Endodermal cell (in vitro differentiated cells): ENCODE measurements around the gene CRACR2B. TPM values are rescaled to one million over a fixed set of nuclear protein-coding genes. Genes with fewer than 3 reads are reported as not detected.

Source experiments
- DNase-seq: peaks from one replicate; pipeline ENCODE4 v3.0.0-alpha.2; 2017
- H3K27ac ChIP-seq: 2 replicates; pipeline ENCODE4 v1.5.1; 2013; ENCODE audit warnings: mild to moderate bottlenecking, low read depth, low read length, moderate library complexity
- H3K27me3 ChIP-seq: 2 replicates; pipeline ENCODE4 v1.6.1; 2013; ENCODE audit warnings: mild to moderate bottlenecking, low read length, moderate library complexity; ENCODE audit not compliant: insufficient read depth, control insufficient read depth, poor library complexity, severe bottlenecking
- H3K36me3 ChIP-seq: 2 replicates; pipeline ENCODE4 v1.7.0; 2013; ENCODE audit warnings: mild to moderate bottlenecking, low read length, moderate library complexity; ENCODE audit not compliant: control insufficient read depth, insufficient read depth
- H3K4me1 ChIP-seq: one replicate; pipeline ENCODE4 v1.7.0; 2013; ENCODE audit warnings: low read length; ENCODE audit not compliant: control insufficient read depth, insufficient read depth
- H3K4me3 ChIP-seq: 2 replicates; pipeline ENCODE4 v1.5.1; 2013; ENCODE audit warnings: mild to moderate bottlenecking, low read length, moderate library complexity
- H3K9ac ChIP-seq: 2 replicates; pipeline ENCODE4 v1.6.1; 2013; ENCODE audit warnings: mild to moderate bottlenecking, low read length, moderate library complexity; ENCODE audit not compliant: poor library complexity, severe bottlenecking; ENCODE audit errors: extremely low read depth
- H3K9me3 ChIP-seq: 2 replicates; pipeline ENCODE4 v1.6.1; 2013; ENCODE audit warnings: mild to moderate bottlenecking, low read length, moderate library complexity; ENCODE audit not compliant: control insufficient read depth
- H3K27ac Mint-ChIP-seq: 2 replicates; pipeline ENCODE4 v1.8.0; 2020; ENCODE audit warnings: mixed read lengths
- H3K27me3 Mint-ChIP-seq: 2 replicates; pipeline ENCODE4 v1.8.0; 2021; ENCODE audit warnings: mild to moderate bottlenecking, mixed read lengths; ENCODE audit not compliant: insufficient read depth
- H3K36me3 Mint-ChIP-seq: 2 replicates; pipeline ENCODE4 v1.8.0; 2020; ENCODE audit warnings: low read depth, mixed read lengths
- H3K4me1 Mint-ChIP-seq: 2 replicates; pipeline ENCODE4 v1.8.0; 2020; ENCODE audit warnings: mixed read lengths
- H3K4me3 Mint-ChIP-seq: 2 replicates; pipeline ENCODE4 v1.8.0; 2020; ENCODE audit warnings: mild to moderate bottlenecking, moderate library complexity, mixed read lengths
- H3K9me3 Mint-ChIP-seq: 2 replicates; pipeline ENCODE4 v1.8.0; 2020; ENCODE audit warnings: mild to moderate bottlenecking, mixed read lengths
- CTCF ChIP-seq: fragments of 200-600 bp; sonication (generic); conservative IDR thresholded peaks from 2 replicates; pipeline ENCODE4 v1.5.0; 2021; ENCODE audit warnings: antibody characterized with exemption, mild to moderate bottlenecking
- whole genome bisulfite sequencing, 2 experiments: methylation state at CpG; one replicate each; pipeline versions ENCODE4 v1.1.5 to v1.1.7; 2013; ENCODE audit warnings: missing lambda C conversion rate in 2 of 2, mixed read lengths in 1 of 2; ENCODE audit not compliant: insufficient coverage in 1 of 2, insufficient read length in 1 of 2; 5-methylcytosine and 5-hydroxymethylcytosine counted together
- total RNA-seq, 2 donors: library from RNA; stranded (reverse); fragmentation: NEBNext Ultra II Directional in 1 of 2; extraction: Animal tissue kit (Norgen Biotek cat#: 25700) in 1 of 2; gene quantifications; 2 replicates in 1 of 2; 3 replicates in 1 of 2; pipeline ENCODE4 v1.2.1, GENCODE V29; 2021

Gene CRACR2B
- total RNA-seq, 2 donors from 2014 or later = 22.3 to 28.1 TPM

- H3K9me3 Mint-ChIP-seq = no peaks in the 10 kb centered on the region
- TF ChIP-seq CTCF = no peak
- Histone ChIP-seq H3K36me3 (peaks cover 8% of the 10 kb centered on the region), H3K4me1 (peaks cover 4% of the 10 kb centered on the region), H3K4me3 (no peak overlapping the region), H3K27ac (no peak overlapping the region), H3K9ac (no peak overlapping the region), H3K9me3 (no peaks in the 10 kb centered on the region), H3K27me3 (no peaks in the 10 kb centered on the region)
- no peak overlapping the region for H3K27ac Mint-ChIP-seq
- 90 to 97% methylated on average over 5 to 15 of the region's 15 CpGs for WGBS, 2 experiments
- H3K4me3 Mint-ChIP-seq = no peak overlapping the region
- H3K4me1 Mint-ChIP-seq = peaks cover 4% of the 10 kb centered on the region
- H3K36me3 Mint-ChIP-seq = peaks cover 9% of the 10 kb centered on the region
- H3K27me3 Mint-ChIP-seq = peaks cover 3% of the 10 kb centered on the region
- no peak for DNase-seq
Observed at GRCh38 chr11:792535-792821, 35.2 kb upstream of the CRACR2B start.

GRCh38 chr11:792873-793272 lies 34.8 kb upstream of the CRACR2B start:
- no peaks in the 10 kb centered on the region for H3K9me3 ChIP-seq
- no peak overlapping the region for H3K27ac Mint-ChIP-seq

GRCh38 chr11:793556-793955 lies 34.2 kb upstream of the CRACR2B start:
- Mint-ChIP-seq H3K4me1 (peaks cover 4% of the 10 kb centered on the region), H3K27ac (no peak overlapping the region), H3K4me3 (no peak overlapping the region), H3K27me3 (peaks cover 3% of the 10 kb centered on the region), H3K36me3 (peaks cover 9% of the 10 kb centered on the region), H3K9me3 (no peaks in the 10 kb centered on the region)
- Histone ChIP-seq H3K4me1 (peaks cover 4% of the 10 kb centered on the region), H3K27ac (peak overlapping the region; percentile 24), H3K4me3 (no peak overlapping the region), H3K27me3 (no peaks in the 10 kb centered on the region), H3K36me3 (peaks cover 8% of the 10 kb centered on the region), H3K9ac (no peak overlapping the region), H3K9me3 (no peaks in the 10 kb centered on the region)
- TF ChIP-seq CTCF = no peak
- WGBS, 2 experiments = 91 to 100% methylated on average over 1 to 7 of the region's 7 CpGs
- no peak for DNase-seq

More at GRCh38 chr11:792873-793272, 34.8 kb upstream of the CRACR2B start:
- Histone ChIP-seq H3K9ac (no peak overlapping the region), H3K36me3 (peaks cover 8% of the 10 kb centered on the region), H3K27me3 (no peaks in the 10 kb centered on the region), H3K4me1 (peaks cover 4% of the 10 kb centered on the region), H3K27ac (no peak overlapping the region), H3K4me3 (no peak overlapping the region)
- no peak for DNase-seq
- Mint-ChIP-seq H3K4me1 (peaks cover 4% of the 10 kb centered on the region), H3K27me3 (peaks cover 3% of the 10 kb centered on the region), H3K36me3 (peaks cover 9% of the 10 kb centered on the region), H3K9me3 (no peaks in the 10 kb centered on the region), H3K4me3 (no peak overlapping the region)
- no peak for TF ChIP-seq CTCF
- 89% methylated on average over 13 of the region's 13 CpGs; no CpG with 5 or more reads in 1 of the 2 experiments for WGBS, 2 experiments
